ENCODE measurements around the gene ST3GAL4. TPM values are rescaled to one million over a fixed set of nuclear protein-coding genes. Genes with fewer than 3 reads are reported as not detected.

ST3GAL4 gene
- polyA plus RNA-seq, 2 of the 4 experiments (the other 2 are of a cell fraction) = 11.9 to 17.5 TPM

DNA sequence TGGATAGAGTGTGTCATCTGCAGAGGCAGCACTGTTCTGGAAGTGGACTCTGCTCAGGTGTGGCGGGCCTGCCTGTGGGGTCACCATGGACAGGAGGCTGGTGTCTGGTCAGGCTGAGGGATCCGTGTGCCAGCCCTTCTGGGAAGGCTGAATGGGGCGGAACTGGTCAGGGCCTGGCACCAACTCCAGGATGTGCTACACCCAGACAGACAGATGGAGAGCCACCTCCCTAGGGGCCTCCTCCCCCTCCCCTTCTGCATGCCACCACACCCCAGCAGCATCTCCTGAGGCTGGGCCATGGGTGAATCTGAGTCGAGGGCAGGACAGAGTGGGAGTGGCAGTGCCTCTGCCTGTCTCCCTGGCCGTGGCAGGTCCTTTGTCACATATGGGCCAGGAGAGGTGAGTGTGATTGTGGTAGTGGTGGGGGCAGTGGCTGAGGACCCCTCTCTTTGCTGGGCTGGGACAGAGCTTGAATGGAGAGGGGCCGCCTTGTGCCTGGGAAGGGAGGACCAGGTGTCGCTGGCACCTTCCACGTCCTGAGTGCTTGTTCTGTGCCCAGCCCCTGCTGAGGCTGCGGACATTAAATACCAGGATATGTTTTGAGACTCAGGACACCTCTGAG is 29.1 kb downstream of the ST3GAL4 start:
- H3K9me3 ChIP-seq = no peaks in the 10 kb centered on the region
- CTCF ChIA-PET = no interaction called here
- 0 out of 3 replicates have a peak, but pooled peaks cover 4% of the 10 kb centered on the region for H3K4me1 ChIP-seq
- H3K4me2 ChIP-seq = no peak overlapping the region
- ATAC-seq (peak in 1 of 2 experiments; percentile 26; a peak in 1 of 6 replicates), FAIRE-seq (no peak), DNase-seq (ENCODE audit: low read depth in 1 of 2, low spot score in 1 of 2) (no peak)
- TF ChIP-seq HDAC2 (IDR thresholded peaks at IDR 0.05) (no peak), CBX8 (IDR thresholded peaks at IDR 0.05) (no peak), EHF (CRISPR knock-in tag; IDR thresholded peaks at IDR 0.05) (no peak), NR3C1 (IDR thresholded peaks at IDR 0.05) (no peak), GATA3 (IDR thresholded peaks at IDR 0.05; ENCODE audit: borderline replicate concordance) (no peak), JUNB (IDR thresholded peaks at IDR 0.05) (no peak), RCOR1 (IDR thresholded peaks at IDR 0.05; ENCODE audit: low read depth, low read length) (no peak), ZSCAN20 (CRISPR knock-in tag; IDR thresholded peaks at IDR 0.05) (no peak), ZC3H11A (IDR thresholded peaks at IDR 0.05) (no peak), TFCP2L1 (CRISPR knock-in tag; IDR thresholded peaks at IDR 0.05) (no peak), KDM1A (IDR thresholded peaks at IDR 0.05; ENCODE audit: low read depth) (no peak)
- TF ChIP-seq, protein P1, sequence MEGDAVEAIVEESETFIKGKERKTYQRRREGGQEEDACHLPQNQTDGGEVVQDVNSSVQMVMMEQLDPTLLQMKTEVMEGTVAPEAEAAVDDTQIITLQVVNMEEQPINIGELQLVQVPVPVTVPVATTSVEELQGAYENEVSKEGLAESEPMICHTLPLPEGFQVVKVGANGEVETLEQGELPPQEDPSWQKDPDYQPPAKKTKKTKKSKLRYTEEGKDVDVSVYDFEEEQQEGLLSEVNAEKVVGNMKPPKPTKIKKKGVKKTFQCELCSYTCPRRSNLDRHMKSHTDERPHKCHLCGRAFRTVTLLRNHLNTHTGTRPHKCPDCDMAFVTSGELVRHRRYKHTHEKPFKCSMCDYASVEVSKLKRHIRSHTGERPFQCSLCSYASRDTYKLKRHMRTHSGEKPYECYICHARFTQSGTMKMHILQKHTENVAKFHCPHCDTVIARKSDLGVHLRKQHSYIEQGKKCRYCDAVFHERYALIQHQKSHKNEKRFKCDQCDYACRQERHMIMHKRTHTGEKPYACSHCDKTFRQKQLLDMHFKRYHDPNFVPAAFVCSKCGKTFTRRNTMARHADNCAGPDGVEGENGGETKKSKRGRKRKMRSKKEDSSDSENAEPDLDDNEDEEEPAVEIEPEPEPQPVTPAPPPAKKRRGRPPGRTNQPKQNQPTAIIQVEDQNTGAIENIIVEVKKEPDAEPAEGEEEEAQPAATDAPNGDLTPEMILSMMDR (IDR thresholded peaks at IDR 0.05) = no peak
- TF ChIP-seq, protein P2, sequence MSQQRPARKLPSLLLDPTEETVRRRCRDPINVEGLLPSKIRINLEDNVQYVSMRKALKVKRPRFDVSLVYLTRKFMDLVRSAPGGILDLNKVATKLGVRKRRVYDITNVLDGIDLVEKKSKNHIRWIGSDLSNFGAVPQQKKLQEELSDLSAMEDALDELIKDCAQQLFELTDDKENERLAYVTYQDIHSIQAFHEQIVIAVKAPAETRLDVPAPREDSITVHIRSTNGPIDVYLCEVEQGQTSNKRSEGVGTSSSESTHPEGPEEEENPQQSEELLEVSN (IDR thresholded peaks at IDR 0.05; ENCODE audit: borderline replicate concordance, low read depth) = no peak
- no peak overlapping the region for H3K4me3 ChIP-seq
- POLR2A ChIA-PET = no interaction called here
- WGBS (ENCODE audit: missing lambda C conversion rate) = 97% methylated on average over 4 of the region's 9 CpGs
- no peak overlapping the region for H3K27ac ChIP-seq

DNA sequence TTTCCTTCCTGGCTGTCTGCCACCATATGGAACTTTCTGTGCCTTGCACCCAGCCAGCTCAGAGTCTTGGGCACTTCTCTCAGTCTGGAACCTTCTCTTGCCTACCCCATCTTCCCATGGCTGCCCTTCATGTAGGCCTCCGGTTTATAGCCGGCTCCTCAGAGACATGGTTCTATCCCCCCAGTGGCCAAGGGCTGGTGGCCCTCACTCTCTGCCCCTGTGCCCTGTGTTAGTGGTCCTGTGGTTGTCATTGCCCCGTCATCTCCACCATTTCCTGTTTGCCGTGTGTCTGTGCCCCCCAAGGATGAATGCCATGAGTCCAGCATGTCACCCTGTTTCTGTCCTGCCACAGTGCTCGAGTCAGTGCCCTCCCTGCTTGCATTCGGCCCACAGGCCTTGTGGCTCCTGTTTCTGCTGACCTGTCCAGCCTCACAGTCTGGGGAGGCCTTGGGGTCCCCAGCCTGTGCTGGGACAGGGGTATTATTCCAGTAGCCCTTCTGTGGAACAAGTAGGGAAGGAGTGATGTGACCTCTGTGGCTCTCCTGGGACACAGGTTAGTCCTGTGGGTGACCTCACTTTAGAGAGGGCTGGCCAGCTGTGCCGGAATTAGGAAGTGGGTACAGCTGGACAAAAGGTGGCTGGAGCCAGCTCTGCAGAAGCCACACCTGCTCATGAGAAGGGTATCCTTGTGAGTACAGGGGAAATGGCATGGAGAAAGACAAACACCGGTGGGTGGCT is 30.7 kb downstream of the ST3GAL4 start:
- no peak overlapping the region for H3K27ac ChIP-seq
- FAIRE-seq (no peak), DNase-seq (ENCODE audit: low read depth in 1 of 2, low spot score in 1 of 2) (no peak), ATAC-seq (no peak)
- CTCF ChIA-PET = interaction anchor here (0.6 to 0.7 kb wide), 2 partner anchors 95 to 459 kb away, joined by 3 read pairs; no protein-coding TSS in a partner anchor
- H3K4me1 ChIP-seq = 0 out of 3 replicates have a peak, but pooled peaks cover 4% of the 10 kb centered on the region
- WGBS (ENCODE audit: missing lambda C conversion rate) = 80% methylated on average over 8 of the region's 8 CpGs
- H3K9me3 ChIP-seq = no peaks in the 10 kb centered on the region
- H3K4me3 ChIP-seq = no peak overlapping the region
- POLR2A ChIA-PET = no interaction called here
- no peak overlapping the region for H3K4me2 ChIP-seq
- TF ChIP-seq, protein P3, sequence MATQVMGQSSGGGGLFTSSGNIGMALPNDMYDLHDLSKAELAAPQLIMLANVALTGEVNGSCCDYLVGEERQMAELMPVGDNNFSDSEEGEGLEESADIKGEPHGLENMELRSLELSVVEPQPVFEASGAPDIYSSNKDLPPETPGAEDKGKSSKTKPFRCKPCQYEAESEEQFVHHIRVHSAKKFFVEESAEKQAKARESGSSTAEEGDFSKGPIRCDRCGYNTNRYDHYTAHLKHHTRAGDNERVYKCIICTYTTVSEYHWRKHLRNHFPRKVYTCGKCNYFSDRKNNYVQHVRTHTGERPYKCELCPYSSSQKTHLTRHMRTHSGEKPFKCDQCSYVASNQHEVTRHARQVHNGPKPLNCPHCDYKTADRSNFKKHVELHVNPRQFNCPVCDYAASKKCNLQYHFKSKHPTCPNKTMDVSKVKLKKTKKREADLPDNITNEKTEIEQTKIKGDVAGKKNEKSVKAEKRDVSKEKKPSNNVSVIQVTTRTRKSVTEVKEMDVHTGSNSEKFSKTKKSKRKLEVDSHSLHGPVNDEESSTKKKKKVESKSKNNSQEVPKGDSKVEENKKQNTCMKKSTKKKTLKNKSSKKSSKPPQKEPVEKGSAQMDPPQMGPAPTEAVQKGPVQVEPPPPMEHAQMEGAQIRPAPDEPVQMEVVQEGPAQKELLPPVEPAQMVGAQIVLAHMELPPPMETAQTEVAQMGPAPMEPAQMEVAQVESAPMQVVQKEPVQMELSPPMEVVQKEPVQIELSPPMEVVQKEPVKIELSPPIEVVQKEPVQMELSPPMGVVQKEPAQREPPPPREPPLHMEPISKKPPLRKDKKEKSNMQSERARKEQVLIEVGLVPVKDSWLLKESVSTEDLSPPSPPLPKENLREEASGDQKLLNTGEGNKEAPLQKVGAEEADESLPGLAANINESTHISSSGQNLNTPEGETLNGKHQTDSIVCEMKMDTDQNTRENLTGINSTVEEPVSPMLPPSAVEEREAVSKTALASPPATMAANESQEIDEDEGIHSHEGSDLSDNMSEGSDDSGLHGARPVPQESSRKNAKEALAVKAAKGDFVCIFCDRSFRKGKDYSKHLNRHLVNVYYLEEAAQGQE (IDR thresholded peaks at IDR 0.05) = no peak
- TF ChIP-seq, protein P4, sequence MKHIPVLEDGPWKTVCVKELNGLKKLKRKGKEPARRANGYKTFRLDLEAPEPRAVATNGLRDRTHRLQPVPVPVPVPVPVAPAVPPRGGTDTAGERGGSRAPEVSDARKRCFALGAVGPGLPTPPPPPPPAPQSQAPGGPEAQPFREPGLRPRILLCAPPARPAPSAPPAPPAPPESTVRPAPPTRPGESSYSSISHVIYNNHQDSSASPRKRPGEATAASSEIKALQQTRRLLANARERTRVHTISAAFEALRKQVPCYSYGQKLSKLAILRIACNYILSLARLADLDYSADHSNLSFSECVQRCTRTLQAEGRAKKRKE (CRISPR knock-in tag; IDR thresholded peaks at IDR 0.05; ENCODE audit: low read depth) = no peak
- TF ChIP-seq, protein P5, sequence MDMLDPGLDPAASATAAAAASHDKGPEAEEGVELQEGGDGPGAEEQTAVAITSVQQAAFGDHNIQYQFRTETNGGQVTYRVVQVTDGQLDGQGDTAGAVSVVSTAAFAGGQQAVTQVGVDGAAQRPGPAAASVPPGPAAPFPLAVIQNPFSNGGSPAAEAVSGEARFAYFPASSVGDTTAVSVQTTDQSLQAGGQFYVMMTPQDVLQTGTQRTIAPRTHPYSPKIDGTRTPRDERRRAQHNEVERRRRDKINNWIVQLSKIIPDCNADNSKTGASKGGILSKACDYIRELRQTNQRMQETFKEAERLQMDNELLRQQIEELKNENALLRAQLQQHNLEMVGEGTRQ (IDR thresholded peaks at IDR 0.05) = no peak
- TF ChIP-seq, protein P6, sequence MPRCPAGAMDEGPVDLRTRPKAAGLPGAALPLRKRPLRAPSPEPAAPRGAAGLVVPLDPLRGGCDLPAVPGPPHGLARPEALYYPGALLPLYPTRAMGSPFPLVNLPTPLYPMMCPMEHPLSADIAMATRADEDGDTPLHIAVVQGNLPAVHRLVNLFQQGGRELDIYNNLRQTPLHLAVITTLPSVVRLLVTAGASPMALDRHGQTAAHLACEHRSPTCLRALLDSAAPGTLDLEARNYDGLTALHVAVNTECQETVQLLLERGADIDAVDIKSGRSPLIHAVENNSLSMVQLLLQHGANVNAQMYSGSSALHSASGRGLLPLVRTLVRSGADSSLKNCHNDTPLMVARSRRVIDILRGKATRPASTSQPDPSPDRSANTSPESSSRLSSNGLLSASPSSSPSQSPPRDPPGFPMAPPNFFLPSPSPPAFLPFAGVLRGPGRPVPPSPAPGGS (IDR thresholded peaks at IDR 0.05) = no peak
- TF ChIP-seq ZSCAN20 (CRISPR knock-in tag; IDR thresholded peaks at IDR 0.05) (no peak), RFX5 (IDR thresholded peaks at IDR 0.05) (no peak), HOXA7 (CRISPR knock-in tag; IDR thresholded peaks at IDR 0.05) (no peak), TFCP2L1 (CRISPR knock-in tag; IDR thresholded peaks at IDR 0.05) (no peak), KDM1A (IDR thresholded peaks at IDR 0.05; ENCODE audit: low read depth) (no peak), CBX8 (IDR thresholded peaks at IDR 0.05) (no peak), PHF8 (IDR thresholded peaks at IDR 0.05; ENCODE audit: borderline replicate concordance, low read depth) (no peak), CBX2 (IDR thresholded peaks at IDR 0.05; ENCODE audit: borderline replicate concordance, low read depth) (no peak), FOSB (CRISPR knock-in tag; IDR thresholded peaks at IDR 0.05) (no peak), ZC3H11A (IDR thresholded peaks at IDR 0.05) (no peak)
- TF ChIP-seq, protein P1 (IDR thresholded peaks at IDR 0.05) = no peak
- TF ChIP-seq, protein P7, sequence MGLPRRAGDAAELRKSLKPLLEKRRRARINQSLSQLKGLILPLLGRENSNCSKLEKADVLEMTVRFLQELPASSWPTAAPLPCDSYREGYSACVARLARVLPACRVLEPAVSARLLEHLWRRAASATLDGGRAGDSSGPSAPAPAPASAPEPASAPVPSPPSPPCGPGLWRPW (IDR thresholded peaks at IDR 0.05) = no peak

Measured in A549 (cell line).